Astrocyte of the cerebellum (primary cell): ENCODE measurements around the gene IQSEC1.

ENCODE experiments used
- DNase-seq: peaks from one replicate; pipeline ENCODE4 v3.0.0-alpha.2; 2011; ENCODE audit warnings: low read depth
- H3K4me3 ChIP-seq: 2 replicates; pipeline ENCODE4 v1.5.1; 2011; ENCODE audit warnings: mild to moderate bottlenecking, low read depth, low read length, moderate library complexity
- in situ Hi-C: cut with HindIII; loops from 2 replicates; pipeline ENCODE4 v1.10.0; 2017; ENCODE audit warnings: low sequenced_read_pairs
- TF ChIP-seq, protein P1 (sequence below): IDR thresholded peaks from 2 replicates; pipeline ENCODE4 v1.5.1; 2012; ENCODE audit warnings: low read length, low read depth, moderate library complexity, mild to moderate bottlenecking; ENCODE audit errors: missing control alignments

The IQSEC1 gene

GRCh38 chr3:12974334-12974733 is 98.9 kb downstream of the IQSEC1 start:
- peak; percentile 20 for DNase-seq
- TF ChIP-seq, protein P1, sequence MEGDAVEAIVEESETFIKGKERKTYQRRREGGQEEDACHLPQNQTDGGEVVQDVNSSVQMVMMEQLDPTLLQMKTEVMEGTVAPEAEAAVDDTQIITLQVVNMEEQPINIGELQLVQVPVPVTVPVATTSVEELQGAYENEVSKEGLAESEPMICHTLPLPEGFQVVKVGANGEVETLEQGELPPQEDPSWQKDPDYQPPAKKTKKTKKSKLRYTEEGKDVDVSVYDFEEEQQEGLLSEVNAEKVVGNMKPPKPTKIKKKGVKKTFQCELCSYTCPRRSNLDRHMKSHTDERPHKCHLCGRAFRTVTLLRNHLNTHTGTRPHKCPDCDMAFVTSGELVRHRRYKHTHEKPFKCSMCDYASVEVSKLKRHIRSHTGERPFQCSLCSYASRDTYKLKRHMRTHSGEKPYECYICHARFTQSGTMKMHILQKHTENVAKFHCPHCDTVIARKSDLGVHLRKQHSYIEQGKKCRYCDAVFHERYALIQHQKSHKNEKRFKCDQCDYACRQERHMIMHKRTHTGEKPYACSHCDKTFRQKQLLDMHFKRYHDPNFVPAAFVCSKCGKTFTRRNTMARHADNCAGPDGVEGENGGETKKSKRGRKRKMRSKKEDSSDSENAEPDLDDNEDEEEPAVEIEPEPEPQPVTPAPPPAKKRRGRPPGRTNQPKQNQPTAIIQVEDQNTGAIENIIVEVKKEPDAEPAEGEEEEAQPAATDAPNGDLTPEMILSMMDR = no peak
- in situ Hi-C loops = no loop called here
- H3K4me3 ChIP-seq = no peak overlapping the region

- H3K4me3 ChIP-seq = no peak overlapping the region
- in situ Hi-C loops = no loop called here
- TF ChIP-seq, protein P1 = no peak
- DNase-seq = no peak
Measured at GRCh38 chr3:12973827-12974226, 99.4 kb downstream of the IQSEC1 start.

DNA sequence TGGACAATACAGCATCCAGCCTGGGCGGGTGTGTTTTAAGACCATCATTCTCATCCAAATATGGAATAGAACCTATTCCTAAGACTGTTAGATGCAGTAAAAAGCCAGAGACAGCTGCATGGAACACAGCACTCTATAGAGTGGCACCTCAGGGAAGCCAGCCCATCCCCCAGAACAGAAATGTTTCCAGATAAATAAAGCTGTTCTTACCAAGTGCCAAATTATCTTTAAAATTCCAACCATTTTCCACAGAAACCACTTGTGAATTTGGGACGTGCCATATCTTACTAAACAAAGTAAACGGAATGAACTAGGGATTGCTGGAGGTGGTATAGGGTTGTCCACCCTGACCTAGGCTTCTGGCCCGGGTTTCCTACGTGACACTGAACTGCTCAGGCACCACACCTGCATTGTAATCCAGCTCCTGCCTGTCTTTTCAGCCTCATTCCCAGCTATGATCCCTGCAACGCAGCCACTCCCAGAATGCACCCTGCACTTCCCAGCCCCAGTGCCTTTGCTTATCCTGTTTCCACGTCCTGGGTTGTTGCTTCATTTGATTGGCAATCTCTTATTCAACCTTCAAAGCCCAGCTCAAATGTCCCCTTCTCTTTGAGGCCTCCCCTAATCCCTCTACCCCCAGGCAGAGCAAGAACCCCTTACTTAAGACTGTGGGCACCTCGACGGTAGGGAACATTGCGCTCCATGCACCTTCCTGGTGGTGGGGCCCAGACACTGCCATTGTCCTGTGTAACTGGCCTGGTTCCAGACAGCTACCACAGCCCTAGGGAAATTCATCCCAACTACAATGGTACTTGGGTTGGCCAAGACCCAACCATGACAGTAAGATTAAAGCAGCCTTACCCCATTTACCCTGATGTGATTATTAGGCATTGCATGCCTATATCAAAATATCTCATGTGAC is 100.2 kb downstream of the IQSEC1 start:
- TF ChIP-seq, protein P1 = no peak
- no peak overlapping the region for H3K4me3 ChIP-seq
- in situ Hi-C loops = no loop called here
- DNase-seq = no peak

- in situ Hi-C loops = no loop called here
- TF ChIP-seq, protein P1 = no peak
- no peak for DNase-seq
- no peak overlapping the region for H3K4me3 ChIP-seq
Measured at GRCh38 chr3:12972043-12972442, 101.2 kb downstream of the IQSEC1 start.

- in situ Hi-C loops = no loop called here
- no peak for DNase-seq
- H3K4me3 ChIP-seq = no peak overlapping the region
- TF ChIP-seq, protein P1 = no peak
Measured at GRCh38 chr3:12970684-12971083, 102.5 kb downstream of the IQSEC1 start.

DNA sequence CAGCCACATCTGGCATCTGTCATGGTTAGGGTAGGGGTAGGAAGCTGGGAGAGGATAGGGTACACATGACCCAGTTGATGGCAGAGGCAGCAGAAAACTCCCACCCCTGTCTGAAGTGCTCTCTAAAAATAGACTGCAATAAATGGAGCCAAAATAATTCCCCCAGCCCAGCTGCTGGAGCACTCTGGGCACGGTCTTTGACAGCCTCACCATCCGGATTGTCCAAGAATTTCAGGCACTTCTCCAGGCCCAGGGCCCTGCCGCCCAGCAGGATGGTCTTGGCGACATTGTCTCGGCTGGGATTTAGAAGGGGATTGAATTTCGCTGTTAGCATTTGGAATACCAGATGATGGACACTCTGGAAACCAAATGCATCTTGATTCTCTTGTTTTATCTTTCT is 103.7 kb downstream of the IQSEC1 start:
- in situ Hi-C loops = no loop called here
- H3K4me3 ChIP-seq = no peak overlapping the region
- no peak for DNase-seq
- TF ChIP-seq, protein P1 = no peak
